ENCODE data around the gene TEX30. TPM values are rescaled to one million over a fixed set of nuclear protein-coding genes. Genes with fewer than 3 reads are reported as not detected.

TEX30 gene
- total RNA-seq, 1 donor from 2014 or later = 8.1 TPM

- Histone ChIP-seq H3K36me3 (peaks cover 6% of the 10 kb centered on the region), H3K4me1 (peaks cover 8% of the 10 kb centered on the region), H3K27ac (replicated peaks) (no peak overlapping the region), H3K9me3 (replicated peaks) (no peaks in the 10 kb centered on the region), H3K27me3 (ENCODE audit: low read depth) (no peaks in the 10 kb centered on the region), H3K4me3 (no peak overlapping the region)
- no peak for DNase-seq
- TF ChIP-seq CTCF (IDR thresholded peaks at IDR 0.05; ENCODE audit: borderline replicate concordance) = no peak
- intact Hi-C loops (cut with micrococcal nuclease) = no loop called here
Measured at GRCh38 chr13:102761071-102761470, 12.5 kb downstream of the TEX30 start.

GRCh38 chr13:102758842-102759241, 14.7 kb downstream of the TEX30 start:
- no peak for TF ChIP-seq CTCF (IDR thresholded peaks at IDR 0.05; ENCODE audit: borderline replicate concordance)
- intact Hi-C loops (cut with micrococcal nuclease) = no loop called here
- no peaks in the 10 kb centered on the region for H3K27me3 ChIP-seq (ENCODE audit: low read depth)
- H3K9me3 ChIP-seq (replicated peaks) = no peaks in the 10 kb centered on the region
- H3K36me3 ChIP-seq = no peaks in the 10 kb centered on the region
- peaks cover 8% of the 10 kb centered on the region for H3K4me1 ChIP-seq
- H3K4me3 ChIP-seq = no peak overlapping the region
- H3K27ac ChIP-seq (replicated peaks) = no peak overlapping the region
- DNase-seq = no peak

- intact Hi-C loops (cut with micrococcal nuclease) = no loop called here
Measured at GRCh38 chr13:102757006-102757405, 16.6 kb downstream of the TEX30 start.

GRCh38 chr13:102751886-102752285, 21.7 kb downstream of the TEX30 start:
- H3K9me3 ChIP-seq (replicated peaks) = peaks cover 37% of the 10 kb centered on the region
- no peak for TF ChIP-seq CTCF (IDR thresholded peaks at IDR 0.05; ENCODE audit: borderline replicate concordance)
- peaks cover 6% of the 10 kb centered on the region for H3K36me3 ChIP-seq
- intact Hi-C loops (cut with micrococcal nuclease) = no loop called here
- no peaks in the 10 kb centered on the region for H3K4me1 ChIP-seq
- no peak for DNase-seq
- no peak overlapping the region for H3K4me3 ChIP-seq
- H3K27ac ChIP-seq (replicated peaks) = no peak overlapping the region
- no peaks in the 10 kb centered on the region for H3K27me3 ChIP-seq (ENCODE audit: low read depth)

More at GRCh38 chr13:102757006-102757405, 16.6 kb downstream of the TEX30 start:
- Histone ChIP-seq H3K27me3 (ENCODE audit: low read depth) (no peaks in the 10 kb centered on the region), H3K27ac (replicated peaks) (no peak overlapping the region), H3K4me3 (no peak overlapping the region), H3K9me3 (replicated peaks) (peaks cover 14% of the 10 kb centered on the region), H3K4me1 (peaks cover 8% of the 10 kb centered on the region), H3K36me3 (no peaks in the 10 kb centered on the region)
- TF ChIP-seq CTCF (IDR thresholded peaks at IDR 0.05; ENCODE audit: borderline replicate concordance) = no peak
- DNase-seq = no peak

- no peaks in the 10 kb centered on the region for H3K36me3 ChIP-seq
Measured at GRCh38 chr13:102742506-102742905, 31.1 kb downstream of the TEX30 start.

More at GRCh38 chr13:102742506-102742905, 31.1 kb downstream of the TEX30 start:
- no peaks in the 10 kb centered on the region for H3K4me1 ChIP-seq
- H3K9me3 ChIP-seq (replicated peaks) = peaks cover 95% of the 10 kb centered on the region
- DNase-seq = no peak
- H3K27ac ChIP-seq (replicated peaks) = no peak overlapping the region
- intact Hi-C loops (cut with micrococcal nuclease) = no loop called here
- no peak for TF ChIP-seq CTCF (IDR thresholded peaks at IDR 0.05; ENCODE audit: borderline replicate concordance)
- H3K27me3 ChIP-seq (ENCODE audit: low read depth) = no peaks in the 10 kb centered on the region
- H3K4me3 ChIP-seq = no peak overlapping the region
